ENCODE results near the gene TRNT1.

Gene TRNT1

GRCh38 chr3:3151513-3151912, 24.8 kb downstream of the TRNT1 start:
- no peak for DNase-seq (ENCODE audit: low read depth)
- no peak for TF ChIP-seq CTCF (IDR thresholded peaks at IDR 0.05; ENCODE audit: low read length, missing control alignments)
- H3K4me3 ChIP-seq (replicated peaks; ENCODE audit: low read depth, low read length) = no peak overlapping the region

GRCh38 chr3:3154879-3155610, 28.3 kb downstream of the TRNT1 start:
- no peak for DNase-seq (ENCODE audit: low read depth)
- no peak overlapping the region for H3K4me3 ChIP-seq (replicated peaks; ENCODE audit: low read depth, low read length)
- no peak for TF ChIP-seq CTCF (IDR thresholded peaks at IDR 0.05; ENCODE audit: low read length, missing control alignments)

GRCh38 chr3:3157484-3157883, 30.7 kb downstream of the TRNT1 start:
- no peak for TF ChIP-seq CTCF (IDR thresholded peaks at IDR 0.05; ENCODE audit: low read length, missing control alignments)
- no peak for DNase-seq (ENCODE audit: low read depth)
- no peak overlapping the region for H3K4me3 ChIP-seq (replicated peaks; ENCODE audit: low read depth, low read length)

- H3K4me3 ChIP-seq (replicated peaks; ENCODE audit: low read depth, low read length) = no peak overlapping the region
- TF ChIP-seq CTCF (IDR thresholded peaks at IDR 0.05; ENCODE audit: low read length, missing control alignments) = no peak
- no peak for DNase-seq (ENCODE audit: low read depth)
These were observed 34.1 kb downstream of the TRNT1 start for GRCh38 chr3:3160826-3161225.

- no peak for DNase-seq (ENCODE audit: low read depth)
- TF ChIP-seq CTCF (IDR thresholded peaks at IDR 0.05; ENCODE audit: low read length, missing control alignments) = no peak
- H3K4me3 ChIP-seq (replicated peaks; ENCODE audit: low read depth, low read length) = no peak overlapping the region
These were observed 38.5 kb downstream of the TRNT1 start for GRCh38 chr3:3165241-3165640.

- DNase-seq (ENCODE audit: low read depth) = no peak
- TF ChIP-seq CTCF (IDR thresholded peaks at IDR 0.05; ENCODE audit: low read length, missing control alignments) = no peak
- H3K4me3 ChIP-seq (replicated peaks; ENCODE audit: low read depth, low read length) = no peak overlapping the region
These were observed 38.9 kb downstream of the TRNT1 start for GRCh38 chr3:3165650-3166049.

GRCh38 chr3:3170998-3171397, 44.3 kb downstream of the TRNT1 start:
- H3K4me3 ChIP-seq (replicated peaks; ENCODE audit: low read depth, low read length) = no peak overlapping the region
- peak; percentile 57 for DNase-seq (ENCODE audit: low read depth)
- TF ChIP-seq CTCF (IDR thresholded peaks at IDR 0.05; ENCODE audit: low read length, missing control alignments) = peak; percentile 40
